Mononuclear cell (primary cell): ENCODE measurements around the gene NOS1. TPM values are rescaled to one million over a fixed set of nuclear protein-coding genes. Genes with fewer than 3 reads are reported as not detected.

Experiments
- H3K27me3 ChIP-seq: 2 replicates; pipeline ENCODE4 v1.6.0; 2011; ENCODE audit warnings: low read length, control low read depth; ENCODE audit not compliant: insufficient read depth
- H3K4me1 ChIP-seq: 2 replicates; pipeline ENCODE4 v1.5.1; 2011; ENCODE audit warnings: mild to moderate bottlenecking, low read length, control low read depth; ENCODE audit not compliant: insufficient read depth
- H3K4me3 ChIP-seq: 2 replicates; pipeline ENCODE4 v1.5.1; 2011; ENCODE audit warnings: mild to moderate bottlenecking, low read length, moderate library complexity
- H3K9me3 ChIP-seq: 2 replicates; pipeline ENCODE4 v1.5.1; 2011; ENCODE audit warnings: low read depth, mild to moderate bottlenecking, control low read depth, low read length
- total RNA-seq: library from RNA; depleted of rRNA; stranded (reverse); fragments of >200 nt; gene quantifications from one replicate; pipeline ENCODE4 v1.2.3, GENCODE V29; 2012

The NOS1 gene
- total RNA-seq, 1 donor, result not detected

GRCh38 chr12:117329756-117330155 lies 31.7 kb downstream of the NOS1 start:
- H3K4me3 ChIP-seq, result no peak overlapping the region
- no peaks in the 10 kb centered on the region for H3K9me3 ChIP-seq
- no peaks in the 10 kb centered on the region for H3K27me3 ChIP-seq
- H3K4me1 ChIP-seq, result no peaks in the 10 kb centered on the region

GRCh38 chr12:117328556-117329100 lies 32.8 kb downstream of the NOS1 start:
- no peaks in the 10 kb centered on the region for H3K4me1 ChIP-seq
- no peak overlapping the region for H3K4me3 ChIP-seq
- H3K9me3 ChIP-seq, result no peaks in the 10 kb centered on the region
- H3K27me3 ChIP-seq, result no peaks in the 10 kb centered on the region

GRCh38 chr12:117322428-117322827 lies 39.0 kb downstream of the NOS1 start:
- Histone ChIP-seq H3K4me1 (no peaks in the 10 kb centered on the region), H3K9me3 (no peaks in the 10 kb centered on the region), H3K27me3 (no peaks in the 10 kb centered on the region), H3K4me3 (no peak overlapping the region)

- H3K4me3 ChIP-seq, result no peak overlapping the region
- no peaks in the 10 kb centered on the region for H3K9me3 ChIP-seq
- H3K4me1 ChIP-seq, result no peaks in the 10 kb centered on the region
- H3K27me3 ChIP-seq, result no peaks in the 10 kb centered on the region
Measured at GRCh38 chr12:117321572-117321971, 39.9 kb downstream of the NOS1 start.

- Histone ChIP-seq H3K4me1 (no peaks in the 10 kb centered on the region), H3K27me3 (no peaks in the 10 kb centered on the region), H3K9me3 (no peaks in the 10 kb centered on the region), H3K4me3 (no peak overlapping the region)
Measured at GRCh38 chr12:117318591-117318990, 42.8 kb downstream of the NOS1 start.

- Histone ChIP-seq H3K4me1 (no peaks in the 10 kb centered on the region), H3K4me3 (no peak overlapping the region), H3K9me3 (no peaks in the 10 kb centered on the region), H3K27me3 (no peaks in the 10 kb centered on the region)
Measured at GRCh38 chr12:117316336-117316735, 45.1 kb downstream of the NOS1 start.

- no peak overlapping the region for H3K4me3 ChIP-seq
- H3K27me3 ChIP-seq, result no peaks in the 10 kb centered on the region
- no peaks in the 10 kb centered on the region for H3K4me1 ChIP-seq
- H3K9me3 ChIP-seq, result no peaks in the 10 kb centered on the region
Measured at GRCh38 chr12:117313926-117314325, 47.5 kb downstream of the NOS1 start.

- no peak overlapping the region for H3K4me3 ChIP-seq
- no peaks in the 10 kb centered on the region for H3K9me3 ChIP-seq
- no peaks in the 10 kb centered on the region for H3K4me1 ChIP-seq
- H3K27me3 ChIP-seq, result no peaks in the 10 kb centered on the region
Measured at GRCh38 chr12:117312770-117313169, 48.7 kb downstream of the NOS1 start.

GRCh38 chr12:117309276-117309925 lies 52.0 kb downstream of the NOS1 start:
- H3K9me3 ChIP-seq, result no peaks in the 10 kb centered on the region
- no peak overlapping the region for H3K4me3 ChIP-seq
- H3K4me1 ChIP-seq, result no peaks in the 10 kb centered on the region
- no peaks in the 10 kb centered on the region for H3K27me3 ChIP-seq

- Histone ChIP-seq H3K9me3 (no peaks in the 10 kb centered on the region), H3K4me1 (no peaks in the 10 kb centered on the region), H3K27me3 (no peaks in the 10 kb centered on the region), H3K4me3 (no peak overlapping the region)
Measured at GRCh38 chr12:117300174-117300573, 61.3 kb downstream of the NOS1 start.

GRCh38 chr12:117298648-117299225 lies 62.7 kb downstream of the NOS1 start:
- H3K27me3 ChIP-seq, result peaks cover 3% of the 10 kb centered on the region
- no peaks in the 10 kb centered on the region for H3K4me1 ChIP-seq
- H3K4me3 ChIP-seq, result no peak overlapping the region
- H3K9me3 ChIP-seq, result no peaks in the 10 kb centered on the region

- peaks cover 4% of the 10 kb centered on the region for H3K27me3 ChIP-seq
- H3K4me3 ChIP-seq, result no peak overlapping the region
- no peaks in the 10 kb centered on the region for H3K4me1 ChIP-seq
- no peaks in the 10 kb centered on the region for H3K9me3 ChIP-seq
Measured at GRCh38 chr12:117298191-117298590, 63.2 kb downstream of the NOS1 start.

- Histone ChIP-seq H3K27me3 (peaks cover 4% of the 10 kb centered on the region), H3K4me3 (no peak overlapping the region), H3K9me3 (no peaks in the 10 kb centered on the region), H3K4me1 (no peaks in the 10 kb centered on the region)
Measured at GRCh38 chr12:117294189-117294603, 67.2 kb downstream of the NOS1 start.

- H3K27me3 ChIP-seq, result peaks cover 4% of the 10 kb centered on the region
- no peak overlapping the region for H3K4me3 ChIP-seq
- no peaks in the 10 kb centered on the region for H3K4me1 ChIP-seq
- H3K9me3 ChIP-seq, result no peaks in the 10 kb centered on the region
Measured at GRCh38 chr12:117293510-117293909, 67.9 kb downstream of the NOS1 start.

- Histone ChIP-seq H3K9me3 (no peaks in the 10 kb centered on the region), H3K4me1 (no peaks in the 10 kb centered on the region), H3K4me3 (no peak overlapping the region), H3K27me3 (peaks cover 4% of the 10 kb centered on the region)
Measured at GRCh38 chr12:117292688-117293087, 68.7 kb downstream of the NOS1 start.

- Histone ChIP-seq H3K4me1 (no peaks in the 10 kb centered on the region), H3K27me3 (no peaks in the 10 kb centered on the region), H3K9me3 (no peaks in the 10 kb centered on the region), H3K4me3 (no peak overlapping the region)
Measured at GRCh38 chr12:117284140-117284539, 77.3 kb downstream of the NOS1 start.
